AG09319 (cell line): Measurements from ENCODE around the gene CLEC1B.
"Not testable (repeated sequence)": the region's sequence is repeated elsewhere in the genome, so short reads cannot be mapped to it uniquely, and the experiment has no call there.

Source experiments
- DNase-seq: peaks from one replicate; pipeline ENCODE4 v3.0.0-alpha.2; 2010; ENCODE audit warnings: low read depth; ENCODE audit errors: extremely low read depth
- CTCF ChIP-seq: IDR thresholded peaks from 2 replicates; pipeline ENCODE4 v1.5.1; 2011; ENCODE audit warnings: low read depth, mild to moderate bottlenecking, inconsistent platforms, low read length, moderate library complexity

The CLEC1B gene

DNA sequence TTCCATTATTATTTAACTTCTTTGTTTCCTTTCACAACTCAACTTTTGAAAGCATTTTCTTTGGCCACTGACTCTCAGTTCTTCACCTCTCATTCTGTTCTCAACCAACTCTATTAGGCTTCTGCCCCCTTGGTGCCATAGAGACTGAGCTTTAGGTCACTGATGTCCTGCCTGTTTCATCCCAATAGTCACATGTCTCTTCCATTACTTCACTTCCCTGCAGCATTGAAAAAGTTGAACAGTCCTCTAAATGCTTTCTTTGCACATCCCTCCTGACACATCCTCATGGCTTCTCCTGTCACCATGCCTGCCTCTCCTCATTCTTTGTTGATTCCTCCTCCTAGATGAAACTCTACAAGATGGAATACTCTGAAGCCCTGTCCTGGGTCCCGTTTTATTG, 25.0 kb downstream of the CLEC1B start:
- no peak for DNase-seq
- TF ChIP-seq CTCF = no peak

DNA sequence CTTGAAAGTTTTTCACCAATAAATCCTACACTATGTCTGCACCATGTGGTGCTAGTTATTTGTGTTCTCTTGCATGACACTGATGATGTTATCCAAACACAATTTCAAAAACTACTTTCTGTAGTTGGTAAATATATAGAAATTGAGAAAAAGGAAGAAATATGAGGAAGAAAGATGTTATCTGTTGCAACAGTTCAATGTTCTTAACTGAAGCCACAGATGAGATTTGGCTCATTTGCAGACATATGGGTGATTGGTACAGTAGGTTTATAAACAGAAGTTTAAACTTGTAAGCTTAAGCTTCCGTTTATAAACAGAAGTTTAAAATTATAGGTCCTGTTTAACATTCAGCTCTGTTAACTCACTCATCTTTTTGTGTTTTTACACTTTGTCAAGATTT, 27.7 kb downstream of the CLEC1B start, which contains the start of gene CLEC12A:
Gene CLEC12A (plus strand): TSS at position 229 of the 400 bp plus-strand sequence. CDS start 188 bp downstream, outside the sequence.
- TF ChIP-seq CTCF = no peak
- no peak for DNase-seq

- TF ChIP-seq CTCF = no peak
- DNase-seq = no peak
Measured at GRCh38 chr12:9969673-9970072, 29.2 kb downstream of the CLEC1B start.

DNA sequence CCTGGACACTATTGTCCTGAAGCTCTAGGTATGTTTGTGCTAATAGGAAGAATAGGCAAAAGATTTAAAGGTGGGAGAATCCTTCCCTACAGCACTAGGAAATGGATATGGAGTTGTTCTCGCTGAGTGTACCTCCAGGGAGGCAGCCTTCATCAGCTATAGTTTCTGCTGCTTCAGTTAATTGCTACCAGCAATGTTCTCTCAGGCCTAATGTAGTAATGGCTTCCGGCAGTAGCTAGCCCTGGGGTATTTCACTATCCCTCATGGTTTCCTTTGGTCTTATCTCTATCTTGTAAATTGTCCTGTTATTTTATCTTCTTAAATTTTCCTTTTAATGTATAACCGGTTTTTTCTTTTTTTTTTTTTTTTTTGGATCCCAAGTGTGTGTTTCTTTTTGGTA, 37.0 kb downstream of the CLEC1B start:
- TF ChIP-seq CTCF = no peak
- DNase-seq = no peak

- DNase-seq = no peak
- TF ChIP-seq CTCF = no peak
Measured at GRCh38 chr12:9961106-9961505, 37.8 kb downstream of the CLEC1B start.

- TF ChIP-seq CTCF = no peak
- DNase-seq = no peak
Measured at GRCh38 chr12:9960590-9960989, 38.3 kb downstream of the CLEC1B start.

DNA sequence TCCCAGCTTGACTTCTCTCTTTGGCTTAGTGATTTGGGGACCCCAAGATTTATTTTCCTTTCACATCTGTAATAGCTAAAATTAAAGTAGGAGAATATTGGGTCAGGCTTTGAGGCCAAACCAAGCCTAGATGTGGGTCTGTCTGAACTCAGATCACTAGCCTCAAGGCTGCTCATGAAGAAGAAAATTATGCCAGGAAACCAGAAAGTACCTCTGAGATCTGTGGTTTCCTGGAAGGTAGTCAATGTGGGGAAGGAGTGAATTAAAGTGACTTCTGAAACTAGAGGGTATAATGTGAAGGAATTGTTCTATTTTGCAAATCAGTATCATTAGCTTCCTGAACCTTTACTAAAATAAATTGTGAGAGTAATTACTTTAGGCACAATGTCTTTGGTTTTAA, 41.1 kb downstream of the CLEC1B start:
- DNase-seq = no peak
- no peak for TF ChIP-seq CTCF

DNA sequence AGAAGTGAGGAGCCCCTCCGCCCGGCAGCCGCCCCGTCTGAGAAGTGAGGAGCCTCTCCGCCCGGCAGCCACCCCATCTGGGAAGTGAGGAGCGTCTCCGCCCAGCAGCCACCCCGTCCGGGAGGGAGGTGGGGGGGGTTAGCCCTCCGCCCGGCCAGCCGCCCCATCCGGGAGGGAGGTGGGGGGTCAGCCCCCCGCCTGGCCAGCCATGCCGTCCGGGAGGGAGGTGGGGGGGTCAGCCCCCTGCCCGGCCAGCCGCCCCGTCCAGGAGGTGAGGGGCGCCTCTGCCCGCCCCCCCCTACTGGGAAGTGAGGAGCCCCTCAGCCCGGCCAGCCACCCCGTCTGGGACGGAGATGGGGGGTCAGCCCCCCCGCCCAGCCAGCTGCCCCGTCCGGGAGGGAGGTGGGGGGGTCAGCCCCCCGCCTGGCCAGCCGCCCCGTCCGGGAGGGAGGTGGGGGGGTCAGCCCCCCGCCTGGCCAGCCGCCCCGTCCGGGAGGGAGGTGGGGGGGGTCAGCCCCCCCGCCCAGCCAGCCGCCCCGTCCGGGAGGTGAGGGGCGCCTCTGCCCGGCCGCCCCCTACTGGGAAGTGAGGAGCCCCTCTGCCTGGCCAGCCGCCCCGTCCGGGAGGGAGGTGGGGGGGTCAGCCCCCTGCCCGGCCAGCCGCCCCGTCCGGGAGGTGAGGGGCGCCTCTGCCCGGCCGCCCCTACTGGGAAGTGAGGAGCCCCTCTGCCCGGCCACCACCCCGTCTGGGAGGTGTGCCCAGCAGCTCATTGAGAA, 45.8 kb downstream of the CLEC1B start:
- DNase-seq = not testable (repeated sequence)
